IgD-negative memory B cell (primary cell): ENCODE data around the gene VAT1L. TPM values are rescaled to one million over a fixed set of nuclear protein-coding genes. Genes with fewer than 3 reads are reported as not detected.

ENCODE experiments used
- H3K27ac Mint-ChIP-seq, 3 donors: one replicate each; pipeline ENCODE4 v1.8.0; 2020 to 2022; ENCODE audit warnings: mild to moderate bottlenecking in 3 of 3, mixed read lengths in 3 of 3, moderate library complexity in 1 of 3
- H3K27me3 Mint-ChIP-seq: one replicate; pipeline ENCODE4 v1.8.0; 2021; ENCODE audit warnings: mixed read lengths
- H3K36me3 Mint-ChIP-seq: one replicate; pipeline ENCODE4 v1.8.0; 2020; ENCODE audit warnings: mild to moderate bottlenecking, mixed read lengths
- H3K4me1 Mint-ChIP-seq, 3 donors: one replicate each; pipeline ENCODE4 v1.8.0; 2020 to 2022; ENCODE audit warnings: mixed read lengths in 3 of 3, mild to moderate bottlenecking in 1 of 3
- H3K4me3 Mint-ChIP-seq, 4 donors: one replicate each; pipeline ENCODE4 v1.8.0; 2020 to 2022; ENCODE audit warnings: mild to moderate bottlenecking in 4 of 4, mixed read lengths in 4 of 4, moderate library complexity in 3 of 4
- H3K9me3 Mint-ChIP-seq, 3 donors: one replicate each; pipeline ENCODE4 v1.8.0; 2020 to 2021; ENCODE audit warnings: mixed read lengths in 3 of 3, mild to moderate bottlenecking in 1 of 3
- polyA plus RNA-seq: library from polyadenylated mRNA; unstranded; fragments of 300-500 nt; fragmentation: Illumina TruSeq; gene quantifications from one replicate; pipeline ENCODE4 v1.2.3, GENCODE V29; 2021

The VAT1L gene
- polyA plus RNA-seq, 1 donor from 2014 or later = not detected

GRCh38 chr16:78002915-78003538 lies 214.7 kb downstream of the VAT1L start:
- H3K27me3 Mint-ChIP-seq = no peaks in the 10 kb centered on the region
- H3K36me3 Mint-ChIP-seq = peaks cover 2% of the 10 kb centered on the region
- H3K27ac Mint-ChIP-seq = no peak overlapping the region

GRCh38 chr16:78004517-78004916 lies 216.2 kb downstream of the VAT1L start:
- no peak overlapping the region for H3K4me3 Mint-ChIP-seq
- H3K27ac Mint-ChIP-seq = no peak overlapping the region
- H3K9me3 Mint-ChIP-seq = peaks cover 3 to 6% (median 3%) of the 10 kb centered on the region in 3 donors
- peaks cover 2% of the 10 kb centered on the region for H3K36me3 Mint-ChIP-seq
- H3K27me3 Mint-ChIP-seq = no peaks in the 10 kb centered on the region
- H3K4me1 Mint-ChIP-seq = no peaks in the 10 kb centered on the region

More at GRCh38 chr16:78002915-78003538, 214.7 kb downstream of the VAT1L start:
- no peak overlapping the region for H3K4me3 Mint-ChIP-seq
- no peaks in the 10 kb centered on the region for H3K4me1 Mint-ChIP-seq
- peaks cover 3 to 6% (median 3%) of the 10 kb centered on the region in 3 donors for H3K9me3 Mint-ChIP-seq

GRCh38 chr16:78005881-78006280 lies 217.5 kb downstream of the VAT1L start:
- peaks cover 3% of the 10 kb centered on the region in 3 donors for H3K9me3 Mint-ChIP-seq
- peaks cover 2% of the 10 kb centered on the region for H3K36me3 Mint-ChIP-seq
- H3K4me3 Mint-ChIP-seq = no peak overlapping the region
- H3K4me1 Mint-ChIP-seq = no peaks in the 10 kb centered on the region
- H3K27me3 Mint-ChIP-seq = no peaks in the 10 kb centered on the region
- no peak overlapping the region for H3K27ac Mint-ChIP-seq

GRCh38 chr16:78007121-78007520 lies 218.8 kb downstream of the VAT1L start:
- peaks cover 3% of the 10 kb centered on the region in 3 donors for H3K9me3 Mint-ChIP-seq
- H3K4me1 Mint-ChIP-seq = no peaks in the 10 kb centered on the region
- no peaks in the 10 kb centered on the region for H3K27me3 Mint-ChIP-seq
- no peak overlapping the region for H3K27ac Mint-ChIP-seq
- peaks cover 2% of the 10 kb centered on the region for H3K36me3 Mint-ChIP-seq
- no peak overlapping the region for H3K4me3 Mint-ChIP-seq

GRCh38 chr16:78022347-78023060 lies 234.1 kb downstream of the VAT1L start, which contains the start of gene CLEC3A:
Gene CLEC3A (plus strand): TSS chr16:78022548. CDS start chr16:78022627, 79 bp downstream.
- no peak within 1 kb of the TSS for H3K4me3 Mint-ChIP-seq
- H3K36me3 Mint-ChIP-seq = no peaks in the 10 kb centered on the region
- no peak within 1 kb of the TSS for H3K27ac Mint-ChIP-seq
- H3K4me1 Mint-ChIP-seq = no peaks in the 10 kb centered on the region
- peaks cover 2% of the 10 kb centered on the region for H3K27me3 Mint-ChIP-seq
- peaks cover 0 to 6% (median 3%) of the 10 kb centered on the region in 3 donors for H3K9me3 Mint-ChIP-seq

GRCh38 chr16:78024159-78024558 lies 235.8 kb downstream of the VAT1L start:
- no peaks in the 10 kb centered on the region for H3K4me1 Mint-ChIP-seq
- H3K4me3 Mint-ChIP-seq = no peak overlapping the region
- H3K27ac Mint-ChIP-seq = no peak overlapping the region
- H3K36me3 Mint-ChIP-seq = no peaks in the 10 kb centered on the region
- H3K27me3 Mint-ChIP-seq = peaks cover under 1% of the 10 kb centered on the region
- peaks cover 0 to 6% (median 3%) of the 10 kb centered on the region in 3 donors for H3K9me3 Mint-ChIP-seq

GRCh38 chr16:78025631-78026030 lies 237.3 kb downstream of the VAT1L start:
- no peak overlapping the region for H3K27ac Mint-ChIP-seq
- no peak overlapping the region for H3K4me3 Mint-ChIP-seq
- H3K27me3 Mint-ChIP-seq = no peaks in the 10 kb centered on the region
- H3K4me1 Mint-ChIP-seq = no peaks in the 10 kb centered on the region
- no peaks in the 10 kb centered on the region for H3K36me3 Mint-ChIP-seq
- H3K9me3 Mint-ChIP-seq = peaks cover 2 to 6% (median 3%) of the 10 kb centered on the region in 3 donors

- Mint-ChIP-seq H3K4me1 (no peaks in the 10 kb centered on the region), H3K9me3 (peaks cover 2 to 6% (median 3%) of the 10 kb centered on the region in 3 donors), H3K27ac (no peak overlapping the region)
These were observed 239.7 kb downstream of the VAT1L start for GRCh38 chr16:78028018-78028417.

More at GRCh38 chr16:78028018-78028417, 239.7 kb downstream of the VAT1L start:
- H3K27me3 Mint-ChIP-seq = peaks cover 4% of the 10 kb centered on the region
- H3K4me3 Mint-ChIP-seq = no peak overlapping the region
- no peaks in the 10 kb centered on the region for H3K36me3 Mint-ChIP-seq

Other genes with a start within 250 kb of the VAT1L start
- 8.8 TPM for gene NUDT7, start 66.0 kb upstream of the VAT1L start, polyA plus RNA-seq
- not detected for gene CLEC3A, start 234.0 kb downstream of the VAT1L start, polyA plus RNA-seq